ENCODE measurements around the gene BTBD9. TPM values are rescaled to one million over a fixed set of nuclear protein-coding genes. Genes with fewer than 3 reads are reported as not detected.

The BTBD9 gene
- polyA plus RNA-seq, 1 donor from 2014 or later, result 15.2 TPM

GRCh38 chr6:38528196-38528965 is 111.3 kb downstream of the BTBD9 start:
- Mint-ChIP-seq H3K4me1 (peaks cover 9 to 25% (median 18%) of the 10 kb centered on the region in 3 donors), H3K9me3 (peaks cover 10 to 16% (median 15%) of the 10 kb centered on the region in 3 donors), H3K27ac (no peak overlapping the region), H3K27me3 (no peaks in the 10 kb centered on the region), H3K36me3 (peaks cover 30% of the 10 kb centered on the region), H3K4me3 (peak overlapping the region in 1 of 4 donors; percentile 66)

DNA sequence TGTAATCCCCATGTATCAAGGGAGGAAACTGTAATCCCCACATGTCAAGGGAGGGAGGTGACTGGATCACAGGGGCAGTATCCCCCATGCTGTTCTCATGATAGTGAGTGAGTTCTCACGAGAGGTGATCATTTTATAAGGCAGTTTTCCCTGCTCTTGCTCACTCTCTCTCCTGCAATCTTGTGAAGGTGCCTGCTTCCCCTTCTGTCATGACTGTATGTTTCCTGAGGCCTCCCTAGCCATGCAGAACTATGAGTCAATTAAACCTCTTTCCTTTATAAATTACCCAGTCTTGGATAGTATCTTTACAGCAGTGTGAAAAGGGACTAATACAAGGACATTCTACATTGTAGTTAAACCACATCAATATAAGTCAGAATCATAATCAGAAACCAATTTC is 112.4 kb downstream of the BTBD9 start:
- Mint-ChIP-seq H3K36me3 (peaks cover 27% of the 10 kb centered on the region), H3K27me3 (no peaks in the 10 kb centered on the region), H3K9me3 (peaks cover 9 to 10% (median 10%) of the 10 kb centered on the region in 3 donors), H3K4me3 (peak overlapping the region in 2 of 4 donors; percentile 21 to 52), H3K27ac (peak overlapping the region in 1 of 3 donors; percentile 32), H3K4me1 (peaks cover 9 to 20% (median 19%) of the 10 kb centered on the region in 3 donors)

DNA sequence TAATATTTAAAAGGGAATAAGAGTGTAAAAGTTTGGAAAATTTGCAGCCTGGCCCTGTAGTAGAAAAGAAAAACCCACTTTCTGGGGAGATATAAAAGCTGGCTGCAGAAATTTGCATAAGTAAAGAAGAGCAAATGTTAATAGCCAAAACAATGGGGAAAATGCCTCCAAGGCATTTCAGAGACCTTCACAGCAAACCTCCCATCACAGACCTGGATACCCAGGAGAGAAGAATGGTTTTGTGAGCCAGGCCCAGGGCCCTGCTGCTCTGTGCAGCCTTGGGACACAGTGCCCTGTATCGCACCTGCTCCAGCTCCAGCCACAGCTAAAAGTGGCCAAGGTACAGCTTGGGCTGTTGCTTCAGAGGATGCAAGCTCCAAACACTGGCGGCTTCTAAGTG is 113.8 kb downstream of the BTBD9 start:
- Mint-ChIP-seq H3K4me3 (peak overlapping the region in 1 of 4 donors; percentile 41), H3K36me3 (peaks cover 24% of the 10 kb centered on the region), H3K4me1 (peaks cover 5 to 13% (median 12%) of the 10 kb centered on the region in 3 donors), H3K27me3 (no peaks in the 10 kb centered on the region), H3K27ac (no peak overlapping the region), H3K9me3 (peaks cover 6 to 9% (median 8%) of the 10 kb centered on the region in 3 donors)

GRCh38 chr6:38524436-38525145 is 115.1 kb downstream of the BTBD9 start:
- H3K27me3 Mint-ChIP-seq, result no peaks in the 10 kb centered on the region
- H3K4me1 Mint-ChIP-seq, result peaks cover 1 to 10% (median 4%) of the 10 kb centered on the region in 3 donors
- H3K4me3 Mint-ChIP-seq, result peak overlapping the region in 1 of 4 donors; percentile 6
- no peak overlapping the region for H3K27ac Mint-ChIP-seq
- peaks cover 4 to 9% (median 6%) of the 10 kb centered on the region in 3 donors for H3K9me3 Mint-ChIP-seq
- peaks cover 19% of the 10 kb centered on the region for H3K36me3 Mint-ChIP-seq

DNA sequence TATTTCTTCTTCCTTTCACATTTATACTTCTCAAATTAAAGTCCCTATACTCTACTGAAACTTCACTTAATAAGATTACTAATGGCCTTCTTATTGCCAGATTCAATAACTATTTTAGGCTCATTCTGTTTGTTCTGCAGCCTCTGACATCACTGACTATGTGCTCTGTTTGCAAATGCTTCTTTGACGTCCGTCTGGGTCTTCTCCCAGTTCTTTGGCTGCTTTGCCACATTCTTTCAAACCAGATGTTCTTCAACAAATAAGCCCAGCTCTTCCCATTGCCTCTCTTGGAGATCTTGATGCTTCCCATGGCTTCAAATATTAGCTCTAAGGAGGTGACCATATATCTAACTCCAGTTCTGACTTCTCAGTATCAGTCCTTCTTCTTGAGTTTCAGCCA is 117.4 kb downstream of the BTBD9 start:
- peaks cover 8% of the 10 kb centered on the region for H3K36me3 Mint-ChIP-seq
- peaks cover 8 to 11% (median 10%) of the 10 kb centered on the region in 3 donors for H3K4me1 Mint-ChIP-seq
- H3K27me3 Mint-ChIP-seq, result no peaks in the 10 kb centered on the region
- H3K9me3 Mint-ChIP-seq, result peaks cover 0 to 6% (median 5%) of the 10 kb centered on the region in 3 donors
- no peak overlapping the region for H3K4me3 Mint-ChIP-seq
- peak overlapping the region in 1 of 3 donors; percentile 18 for H3K27ac Mint-ChIP-seq

DNA sequence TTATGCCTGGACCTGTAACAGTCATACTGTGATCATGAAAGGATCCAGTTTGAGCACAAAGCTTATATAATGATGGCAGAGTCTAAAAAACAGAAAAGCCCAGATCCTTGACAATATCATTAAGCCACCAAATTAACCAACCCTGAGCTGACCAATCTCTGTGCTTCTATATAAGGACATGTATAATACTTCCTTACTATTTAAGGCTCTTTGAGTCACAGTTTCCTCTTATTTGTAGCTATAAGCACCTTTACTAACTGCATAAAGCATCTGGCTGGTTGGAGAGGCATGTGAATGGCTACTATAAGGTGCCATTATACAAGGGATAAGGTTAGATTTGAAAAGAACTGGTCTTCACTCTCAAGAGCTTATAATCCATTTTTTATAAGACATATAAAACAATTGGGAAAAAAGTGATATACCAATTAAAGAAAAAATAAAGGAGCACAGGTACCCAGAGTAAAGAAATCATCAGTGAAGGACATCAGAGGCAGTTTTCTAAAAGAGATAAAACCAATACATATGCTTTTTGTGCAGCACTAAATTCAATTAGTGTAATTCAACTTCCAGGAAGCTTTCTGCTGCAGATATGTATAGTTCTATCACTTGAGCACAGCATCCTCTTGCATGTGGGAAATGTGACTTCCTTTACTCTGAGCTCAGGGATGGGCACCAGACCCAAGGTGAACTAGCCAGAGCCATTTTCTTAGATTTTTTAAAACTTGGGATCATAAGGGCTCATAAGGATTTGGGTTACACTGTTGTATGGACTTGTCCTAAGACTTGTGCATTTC is 121.0 kb downstream of the BTBD9 start:
- Mint-ChIP-seq H3K4me3 (no peak overlapping the region), H3K27ac (no peak overlapping the region), H3K36me3 (peaks cover 2% of the 10 kb centered on the region), H3K27me3 (no peaks in the 10 kb centered on the region), H3K9me3 (no peaks in the 10 kb centered on the region), H3K4me1 (peaks cover 6 to 16% (median 10%) of the 10 kb centered on the region in 3 donors)

DNA sequence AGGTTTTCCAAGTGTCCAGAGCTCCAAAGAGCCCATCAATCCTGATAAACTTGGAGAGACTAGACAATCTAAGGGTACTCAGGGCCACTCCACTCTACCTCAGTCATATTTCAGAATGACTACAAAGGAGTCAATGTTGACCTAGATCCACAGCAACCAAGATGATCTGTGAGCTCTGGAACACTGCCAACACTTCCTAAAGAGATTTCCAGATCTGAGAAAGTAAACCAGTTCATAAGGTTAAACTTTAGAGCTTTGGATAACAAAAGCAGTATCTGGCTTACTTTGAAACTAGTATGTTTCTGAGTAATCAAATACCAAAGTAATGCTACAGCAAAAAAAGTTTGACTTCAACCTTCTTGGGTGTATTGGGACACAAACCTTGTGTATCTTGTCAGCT is 122.7 kb downstream of the BTBD9 start:
- Mint-ChIP-seq H3K4me1 (peaks cover 3 to 16% (median 10%) of the 10 kb centered on the region in 3 donors), H3K27ac (no peak overlapping the region), H3K36me3 (peaks cover 3% of the 10 kb centered on the region), H3K9me3 (no peaks in the 10 kb centered on the region), H3K4me3 (no peak overlapping the region), H3K27me3 (no peaks in the 10 kb centered on the region)

DNA sequence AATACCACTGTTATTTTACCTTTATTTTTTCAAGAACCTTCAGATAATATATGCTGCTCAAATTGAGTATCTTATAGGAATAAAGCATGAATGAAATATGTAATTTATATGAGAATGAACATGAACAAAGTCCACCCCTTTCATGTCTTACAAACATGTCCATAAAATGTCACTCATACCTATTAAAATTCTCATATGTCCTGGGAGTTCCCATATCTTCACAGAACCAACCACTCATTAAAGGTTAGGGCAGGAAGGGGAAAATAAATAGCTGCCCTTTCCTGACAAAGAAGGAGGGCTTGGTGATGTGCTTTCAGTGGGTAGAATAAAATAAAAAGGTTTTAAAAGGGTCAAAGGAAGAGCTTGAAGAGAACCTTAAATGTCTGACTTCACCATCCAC is 125.3 kb downstream of the BTBD9 start:
- Mint-ChIP-seq H3K4me1 (peaks cover 10 to 16% (median 11%) of the 10 kb centered on the region in 3 donors), H3K27me3 (no peaks in the 10 kb centered on the region), H3K36me3 (peaks cover 7% of the 10 kb centered on the region), H3K4me3 (no peak overlapping the region), H3K9me3 (no peaks in the 10 kb centered on the region), H3K27ac (no peak overlapping the region)

DNA sequence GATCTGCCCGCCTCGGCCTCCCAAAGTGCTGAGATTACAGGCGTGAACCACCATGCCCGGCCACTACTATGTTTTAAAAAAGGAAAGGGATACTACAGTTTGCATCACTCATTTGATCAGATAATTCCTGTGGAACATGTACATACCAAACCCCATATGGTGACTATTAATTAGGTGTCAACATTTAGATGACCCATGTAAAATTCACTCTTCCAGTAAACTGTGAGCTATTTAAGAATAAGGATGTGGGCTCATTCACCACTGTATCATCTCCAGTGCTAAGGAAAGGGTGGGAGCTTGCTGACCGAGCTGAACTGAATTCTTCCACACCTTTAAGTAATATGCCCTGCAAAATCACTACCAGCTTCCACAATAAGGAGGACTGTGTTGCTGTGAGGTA is 127.5 kb downstream of the BTBD9 start:
- Mint-ChIP-seq H3K36me3 (peaks cover 7% of the 10 kb centered on the region), H3K4me3 (no peak overlapping the region), H3K27me3 (no peaks in the 10 kb centered on the region), H3K4me1 (peaks cover 4 to 10% (median 5%) of the 10 kb centered on the region in 3 donors), H3K9me3 (no peaks in the 10 kb centered on the region), H3K27ac (no peak overlapping the region)

DNA sequence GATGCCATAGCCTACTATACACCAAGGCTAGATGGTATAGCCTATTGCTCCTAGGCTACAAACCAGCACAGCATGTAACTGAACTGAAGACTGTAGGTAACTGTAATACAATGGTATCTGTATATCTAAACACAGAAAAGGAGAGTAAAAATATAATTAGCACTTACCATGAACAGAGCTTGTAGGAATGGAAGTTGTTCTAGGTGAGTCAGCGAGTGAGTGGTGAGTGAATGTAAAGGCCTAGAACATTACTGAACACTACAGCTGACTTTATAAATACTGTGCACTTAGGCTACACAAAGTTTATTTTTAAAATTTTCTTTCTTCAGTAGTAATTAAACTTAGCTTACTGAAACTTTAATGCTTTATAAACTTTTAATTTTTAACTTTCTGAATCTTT is 129.5 kb downstream of the BTBD9 start:
- Mint-ChIP-seq H3K27ac (no peak overlapping the region), H3K27me3 (no peaks in the 10 kb centered on the region), H3K4me3 (no peak overlapping the region), H3K9me3 (no peaks in the 10 kb centered on the region), H3K4me1 (peaks cover 3 to 10% (median 4%) of the 10 kb centered on the region in 3 donors), H3K36me3 (peaks cover 7% of the 10 kb centered on the region)

- H3K4me1 Mint-ChIP-seq, result peaks cover 0 to 10% (median 4%) of the 10 kb centered on the region in 3 donors
- no peak overlapping the region for H3K27ac Mint-ChIP-seq
- H3K9me3 Mint-ChIP-seq, result no peaks in the 10 kb centered on the region
- H3K27me3 Mint-ChIP-seq, result no peaks in the 10 kb centered on the region
- no peak overlapping the region for H3K4me3 Mint-ChIP-seq
- peaks cover 6% of the 10 kb centered on the region for H3K36me3 Mint-ChIP-seq
Observed at GRCh38 chr6:38509713-38510112, 130.0 kb downstream of the BTBD9 start.

DNA sequence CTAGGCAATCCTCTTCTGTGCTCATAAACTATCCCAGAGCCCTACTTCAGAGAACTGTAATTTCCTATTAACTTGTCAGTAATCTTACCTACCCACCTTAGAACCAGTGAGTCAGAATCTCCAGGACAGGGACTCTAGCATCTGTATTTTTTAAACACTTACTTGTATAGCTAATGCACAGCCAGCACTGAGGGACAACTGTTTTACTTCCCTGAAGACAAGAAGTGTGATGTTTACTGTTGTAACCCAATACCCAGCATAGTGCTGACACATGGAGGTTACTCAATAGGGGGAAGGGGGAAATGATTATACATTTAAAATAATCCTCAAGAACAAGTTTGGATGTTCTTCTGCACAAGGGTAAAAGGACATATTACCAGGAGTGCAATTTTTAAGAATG is 130.8 kb downstream of the BTBD9 start:
- no peak overlapping the region for H3K4me3 Mint-ChIP-seq
- H3K9me3 Mint-ChIP-seq, result no peaks in the 10 kb centered on the region
- H3K4me1 Mint-ChIP-seq, result peaks cover 0 to 10% (median 4%) of the 10 kb centered on the region in 3 donors
- H3K27ac Mint-ChIP-seq, result no peak overlapping the region
- H3K27me3 Mint-ChIP-seq, result no peaks in the 10 kb centered on the region
- H3K36me3 Mint-ChIP-seq, result peaks cover 5% of the 10 kb centered on the region

DNA sequence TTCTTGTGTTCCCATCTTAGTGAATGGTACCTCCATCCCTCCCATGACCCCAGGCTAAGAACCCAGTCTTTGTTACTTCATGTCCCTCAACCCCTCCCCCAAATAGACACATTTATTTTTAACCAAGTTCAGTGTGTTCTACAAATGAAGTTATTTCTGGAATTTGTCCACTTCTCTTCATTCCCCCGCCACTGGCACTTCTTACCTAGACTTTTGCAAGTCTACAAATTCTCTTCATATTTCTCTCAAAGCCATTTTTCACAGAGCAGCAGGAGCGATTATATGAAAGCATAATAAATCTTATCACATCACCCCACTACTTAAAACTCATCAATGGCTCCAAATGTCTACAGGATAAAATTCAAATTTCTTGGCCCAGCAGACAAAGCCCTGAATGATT is 131.4 kb downstream of the BTBD9 start:
- Mint-ChIP-seq H3K4me1 (peaks cover 0 to 10% (median 4%) of the 10 kb centered on the region in 3 donors), H3K36me3 (peaks cover 4% of the 10 kb centered on the region), H3K27ac (no peak overlapping the region), H3K9me3 (no peaks in the 10 kb centered on the region), H3K27me3 (no peaks in the 10 kb centered on the region), H3K4me3 (no peak overlapping the region)

GRCh38 chr6:38507173-38507572 is 132.6 kb downstream of the BTBD9 start:
- no peak overlapping the region for H3K4me3 Mint-ChIP-seq
- no peaks in the 10 kb centered on the region for H3K9me3 Mint-ChIP-seq
- H3K4me1 Mint-ChIP-seq, result peaks cover 0 to 10% (median 4%) of the 10 kb centered on the region in 3 donors
- no peaks in the 10 kb centered on the region for H3K27me3 Mint-ChIP-seq
- no peak overlapping the region for H3K27ac Mint-ChIP-seq
- H3K36me3 Mint-ChIP-seq, result peaks cover 4% of the 10 kb centered on the region

DNA sequence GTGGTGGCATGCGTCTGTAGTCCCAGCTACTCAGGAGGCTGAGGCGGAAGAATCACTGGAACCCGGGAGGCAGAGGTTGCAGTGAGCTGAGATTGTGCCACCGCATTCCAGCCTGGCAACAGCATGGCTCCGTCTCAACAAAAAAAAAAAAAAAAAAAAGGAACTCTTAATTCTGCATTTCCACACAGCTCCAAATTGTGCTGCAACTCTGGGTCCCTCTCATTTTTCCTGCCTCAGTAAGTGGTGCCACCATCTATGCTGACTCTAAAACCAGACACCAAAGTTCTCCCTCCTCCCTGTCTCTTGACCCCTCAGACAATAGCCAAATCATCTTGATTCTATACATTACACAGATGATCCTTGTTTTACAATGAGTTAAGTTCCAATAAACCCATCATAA is 133.9 kb downstream of the BTBD9 start:
- Mint-ChIP-seq H3K4me1 (peaks cover 0 to 5% (median 5%) of the 10 kb centered on the region in 3 donors), H3K9me3 (no peaks in the 10 kb centered on the region), H3K27ac (no peak overlapping the region), H3K36me3 (peaks cover 4% of the 10 kb centered on the region), H3K4me3 (no peak overlapping the region), H3K27me3 (no peaks in the 10 kb centered on the region)

Measured in IgD-negative memory B cell (primary cell).